Thyroid gland (tissue), 4 donors: ENCODE results near the gene ST3GAL3.

Experiments
- CTCF ChIP-seq, 6 experiments: fragments of 200-600 bp in 3 of 6; fragments of 450-650 bp in 3 of 6; sonication (generic) in 3 of 6; IDR thresholded peaks; one replicate each; pipeline ENCODE4 v1.5.1; 2016 to 2019; ENCODE audit warnings: antibody characterized with exemption in 6 of 6, mild to moderate bottlenecking in 2 of 6, inconsistent platforms in 1 of 6, moderate library complexity in 1 of 6
- POLR2A ChIP-seq, 2 donors: fragments of 450-650 bp; IDR thresholded peaks; one replicate each; pipeline ENCODE4 v1.6.1; 2017; ENCODE audit warnings: antibody characterized with exemption in 2 of 2, mild to moderate bottlenecking in 2 of 2, moderate library complexity in 1 of 2

- TF ChIP-seq CTCF (IDR thresholded peaks at IDR 0.05) (no peak), POLR2A (IDR thresholded peaks at IDR 0.05) (no peak)
Measured at GRCh38 chr1:43659212-43660166, 47.8 kb upstream of the ST3GAL3 start.
